SK-N-SH (cell line): Measurements from ENCODE around the gene HAUS8. TPM values are rescaled to one million over a fixed set of nuclear protein-coding genes. Genes with fewer than 3 reads are reported as not detected.

Experiments
- CTCF ChIA-PET: fragments of 300-600, 350-600 bp; formaldehyde crosslinking; extraction: SDS; loops from one replicate; lab custom pipeline; 2021; lab: Yijun Ruan, JAX
- POLR2A ChIA-PET: fragments of 350-600 bp; sonication (Branson Sonifier 250); formaldehyde crosslinking; extraction: SDS; loops from one replicate; lab custom pipeline; 2020; ENCODE audit warnings: antibody characterized with exemption, inconsistent platforms; lab: Yijun Ruan, JAX
- DNase-seq: peaks from one replicate; pipeline ENCODE4 v3.0.0; 2012
- H2AFZ ChIP-seq: fragments of 200-600 bp; sonication (generic); 2 replicates; pipeline ENCODE4 v1.8.1; 2016; ENCODE audit warnings: antibody characterized with exemption, mild to moderate bottlenecking, low read depth
- H3F3A ChIP-seq: fragments of 200-600 bp; sonication (generic); replicated peaks from 2 replicates; pipeline ENCODE3; 2016; ENCODE audit warnings: antibody characterized with exemption, mild to moderate bottlenecking; ENCODE audit not compliant: insufficient read depth
- H3K27ac ChIP-seq, 2 experiments: fragments of 200-500 bp in 1 of 2; fragments of 200-600 bp in 1 of 2; sonication (Bioruptor generic) in 1 of 2; sonication (generic), shearing (Covaris generic) in 1 of 2; 2 replicates each; pipeline versions ENCODE4 v1.5.1 to v1.6.1; 2014 to 2016; ENCODE audit warnings: low read depth in 2 of 2, inconsistent platforms in 1 of 2, low read length in 1 of 2, mild to moderate bottlenecking in 1 of 2, mixed read lengths in 1 of 2
- H3K27me3 ChIP-seq: fragments of 200-600 bp; sonication (generic), shearing (Covaris generic); 2 replicates; pipeline ENCODE4 v1.6.1; 2016; ENCODE audit warnings: mixed run types; ENCODE audit not compliant: insufficient read depth
- H3K36me3 ChIP-seq, 2 experiments: fragments of 200-500 bp in 1 of 2; fragments of 200-600 bp in 1 of 2; sonication (Bioruptor generic) in 1 of 2; sonication (generic) in 1 of 2; replicated peaks in 1 of 2; 2 replicates each; pipeline versions ENCODE3 to v1.5.1; 2014 to 2016; ENCODE audit warnings: low read length in 1 of 2, mild to moderate bottlenecking in 1 of 2; ENCODE audit not compliant: insufficient read depth in 2 of 2, control insufficient read depth in 1 of 2
- H3K4me1 ChIP-seq, 2 experiments: fragments of 200-500 bp in 1 of 2; fragments of 200-600 bp in 1 of 2; sonication (Bioruptor generic) in 1 of 2; sonication (generic), shearing (Covaris generic) in 1 of 2; 2 replicates each; pipeline versions ENCODE4 v1.5.1 to v1.6.1; 2014 to 2016; ENCODE audit warnings: low read depth in 1 of 2, low read length in 1 of 2, mixed run types in 1 of 2; ENCODE audit not compliant: insufficient read depth in 2 of 2, control insufficient read depth in 1 of 2
- H3K4me2 ChIP-seq: fragments of 200-600 bp; sonication (generic), shearing (Covaris generic); 2 replicates; pipeline ENCODE4 v1.6.1; 2017; ENCODE audit warnings: mixed run types
- H3K4me3 ChIP-seq, 2 experiments: fragments of 200-500 bp in 1 of 2; fragments of 200-600 bp in 1 of 2; sonication (Bioruptor generic) in 1 of 2; sonication (generic), shearing (Covaris generic) in 1 of 2; 2 replicates each; pipeline versions ENCODE4 v1.5.1 to v1.8.1; 2014 to 2016; ENCODE audit warnings: low read depth in 2 of 2, inconsistent platforms in 1 of 2, low read length in 1 of 2, mild to moderate bottlenecking in 1 of 2, mixed read lengths in 1 of 2, moderate library complexity in 1 of 2
- H3K79me2 ChIP-seq: fragments of 200-600 bp; sonication (generic); 2 replicates; pipeline ENCODE4 v1.8.1; 2017; ENCODE audit warnings: mild to moderate bottlenecking; ENCODE audit not compliant: insufficient read depth
- H3K9ac ChIP-seq: fragments of 200-600 bp; sonication (generic); 2 replicates; pipeline ENCODE4 v1.6.1; 2017; ENCODE audit warnings: mixed run types
- H3K9me2 ChIP-seq: fragments of 200-600 bp; sonication (generic); 2 replicates; pipeline ENCODE4 v1.6.1; 2017; ENCODE audit warnings: mixed run types
- H3K9me3 ChIP-seq: fragments of 200-600 bp; sonication (generic); 2 replicates; pipeline ENCODE4 v1.6.1; 2017; ENCODE audit warnings: mixed run types, mild to moderate bottlenecking, moderate library complexity
- H4K20me1 ChIP-seq: fragments of 200-600 bp; sonication (generic); 2 replicates; pipeline ENCODE4 v1.6.1; 2017; ENCODE audit warnings: mild to moderate bottlenecking, mixed run types; ENCODE audit not compliant: insufficient read depth
- CHD2 ChIP-seq: fragments of 150-350 bp; IDR thresholded peaks from 2 replicates; pipeline ENCODE4 v1.6.1; 2018; ENCODE audit warnings: low read length; ENCODE audit not compliant: partially characterized antibody
- ELF1 ChIP-seq: IDR thresholded peaks from 2 replicates; pipeline ENCODE4 v1.4.0; 2012
- FOXM1 ChIP-seq: IDR thresholded peaks from 2 replicates; pipeline ENCODE4 v1.4.0; 2012; ENCODE audit warnings: low read depth, mild to moderate bottlenecking
- JUND ChIP-seq: IDR thresholded peaks from 2 replicates; pipeline ENCODE4 v1.4.0; 2012
- MAX ChIP-seq: IDR thresholded peaks from 2 replicates; pipeline ENCODE4 v1.4.0; 2012; ENCODE audit warnings: low read depth
- MEF2A ChIP-seq: IDR thresholded peaks from 2 replicates; pipeline ENCODE4 v1.4.0; 2012; ENCODE audit warnings: low read depth, borderline replicate concordance
- MXI1 ChIP-seq: IDR thresholded peaks from 2 replicates; pipeline ENCODE4 v1.6.1; 2012; ENCODE audit warnings: mild to moderate bottlenecking, low read depth, low read length, improper control_type of control experiment
- NFIC ChIP-seq: IDR thresholded peaks from 2 replicates; pipeline ENCODE4 v1.4.0; 2012; ENCODE audit warnings: borderline replicate concordance
- NRF1 ChIP-seq: IDR thresholded peaks from 2 replicates; pipeline ENCODE4 v1.6.1; 2012; ENCODE audit warnings: low read depth, mild to moderate bottlenecking, low read length
- PBX3 ChIP-seq: IDR thresholded peaks from 2 replicates; pipeline ENCODE4; 2012
- RAD21 ChIP-seq: IDR thresholded peaks from 2 replicates; pipeline ENCODE4 v1.6.1; 2012; ENCODE audit warnings: mild to moderate bottlenecking, low read length
- TAF1 ChIP-seq: IDR thresholded peaks from 2 replicates; pipeline ENCODE4 v1.6.1; 2012; ENCODE audit warnings: low read depth, mild to moderate bottlenecking, low read length, moderate library complexity, borderline replicate concordance
- TEAD4 ChIP-seq: IDR thresholded peaks from 2 replicates; pipeline ENCODE4 v1.4.0; 2012; ENCODE audit warnings: mild to moderate bottlenecking, borderline replicate concordance; ENCODE audit not compliant: insufficient read depth
- USF1 ChIP-seq: IDR thresholded peaks from 2 replicates; pipeline ENCODE4 v1.4.0; 2012; ENCODE audit warnings: low read depth, borderline replicate concordance
- USF2 ChIP-seq: fragments of 150-350 bp; IDR thresholded peaks from 2 replicates; pipeline ENCODE4 v1.6.1; 2017; ENCODE audit warnings: antibody characterized with exemption, low read length, low read depth, borderline replicate concordance
- YY1 ChIP-seq: IDR thresholded peaks from 2 replicates; pipeline ENCODE4 v1.4.0; 2012; ENCODE audit warnings: low read depth, mild to moderate bottlenecking
- ZBTB33 ChIP-seq: IDR thresholded peaks from 2 replicates; pipeline ENCODE4 v1.4.0; 2012; ENCODE audit warnings: low read depth, borderline replicate concordance
- WGBS: methylation state at CpG from one replicate; pipeline ENCODE4 v1.1.6; 2017; ENCODE audit warnings: low lambda C conversion rate; 5-methylcytosine and 5-hydroxymethylcytosine counted together
- polyA plus RNA-seq, 3 experiments: library from polyadenylated mRNA; depleted of rRNA; stranded (reverse); fragments of >200 nt; gene quantifications; 2 replicates each; pipeline ENCODE4 v1.2.3, GENCODE V29; 2012
- TF ChIP-seq, protein P1 (sequence below): fragments of 200-600 bp; sonication (generic); IDR thresholded peaks from 2 replicates; pipeline ENCODE4 v1.6.1; 2017; ENCODE audit warnings: antibody characterized with exemption, mild to moderate bottlenecking, moderate library complexity

Gene HAUS8
- polyA plus RNA-seq, 1 of the 3 experiments (the other 2 are of a cell fraction) = 9.6 TPM

GRCh38 chr19:17121736-17122293 lies 46.6 kb upstream of the HAUS8 start:
- Histone ChIP-seq H3K9me3 (no peaks in the 10 kb centered on the region), H4K20me1 (peaks cover 9% of the 10 kb centered on the region; the same call in 1 of the 2 replicates), H3K4me3 (no peak overlapping the region), H3K27ac (no peak overlapping the region), H3K9ac (no peak overlapping the region), H3K36me3 (peaks cover 0 to 7% of the 10 kb centered on the region in 2 experiments), H3K4me1 (peaks cover 16 to 19% of the 10 kb centered on the region in 2 experiments; a peak in 3 of 4 replicates), H2AFZ (no peak overlapping the region), H3K27me3 (no peaks in the 10 kb centered on the region), H3K79me2 (peaks cover 80% of the 10 kb centered on the region), H3K9me2 (no peaks in the 10 kb centered on the region), H3K4me2 (no peak overlapping the region), H3F3A (peaks cover 8% of the 10 kb centered on the region)
- CTCF ChIA-PET = interaction anchor here (1.1 to 1.4 kb wide), 2 partner anchors 41 to 70 kb away, joined by 3 read pairs; no protein-coding TSS in a partner anchor
- TF ChIP-seq ZBTB33 (no peak), MAX (no peak), NFIC (no peak), FOXM1 (no peak), JUND (no peak), RAD21 (no peak), YY1 (no peak), PBX3 (no peak), NRF1 (no peak), ELF1 (no peak), TAF1 (no peak), MEF2A (no peak), TEAD4 (no peak), USF1 (no peak), CHD2 (no peak), USF2 (no peak), MXI1 (no peak)
- TF ChIP-seq, protein P1, sequence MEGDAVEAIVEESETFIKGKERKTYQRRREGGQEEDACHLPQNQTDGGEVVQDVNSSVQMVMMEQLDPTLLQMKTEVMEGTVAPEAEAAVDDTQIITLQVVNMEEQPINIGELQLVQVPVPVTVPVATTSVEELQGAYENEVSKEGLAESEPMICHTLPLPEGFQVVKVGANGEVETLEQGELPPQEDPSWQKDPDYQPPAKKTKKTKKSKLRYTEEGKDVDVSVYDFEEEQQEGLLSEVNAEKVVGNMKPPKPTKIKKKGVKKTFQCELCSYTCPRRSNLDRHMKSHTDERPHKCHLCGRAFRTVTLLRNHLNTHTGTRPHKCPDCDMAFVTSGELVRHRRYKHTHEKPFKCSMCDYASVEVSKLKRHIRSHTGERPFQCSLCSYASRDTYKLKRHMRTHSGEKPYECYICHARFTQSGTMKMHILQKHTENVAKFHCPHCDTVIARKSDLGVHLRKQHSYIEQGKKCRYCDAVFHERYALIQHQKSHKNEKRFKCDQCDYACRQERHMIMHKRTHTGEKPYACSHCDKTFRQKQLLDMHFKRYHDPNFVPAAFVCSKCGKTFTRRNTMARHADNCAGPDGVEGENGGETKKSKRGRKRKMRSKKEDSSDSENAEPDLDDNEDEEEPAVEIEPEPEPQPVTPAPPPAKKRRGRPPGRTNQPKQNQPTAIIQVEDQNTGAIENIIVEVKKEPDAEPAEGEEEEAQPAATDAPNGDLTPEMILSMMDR = no peak
- POLR2A ChIA-PET = interaction anchor here (0.6 kb wide), 2 partner anchors 17 to 102 kb away, joined by 3 to 7 read pairs; no protein-coding TSS in a partner anchor
- WGBS = 89% methylated on average over 9 of the region's 9 CpGs
- no peak for DNase-seq
